GM12865 (cell line): ENCODE data around the gene PRRT1.

ENCODE experiments used
- DNase-seq: peaks from one replicate; pipeline ENCODE4 v3.0.0; 2010; ENCODE audit warnings: low read depth
- H3K4me3 ChIP-seq: 2 replicates; pipeline ENCODE4 v1.5.1; 2011; ENCODE audit warnings: mild to moderate bottlenecking, low read depth, low read length, control low read depth
- TF ChIP-seq, protein P1 (sequence below): IDR thresholded peaks from 2 replicates; pipeline ENCODE4 v1.5.1; 2011; ENCODE audit warnings: low read length, control low read depth, low read depth, inconsistent platforms; ENCODE audit not compliant: insufficient read depth; ENCODE audit errors: missing control alignments

Gene PRRT1

GRCh38 chr6:32111424-32112066 lies 40.2 kb downstream of the PRRT1 start:
- no peak overlapping the region for H3K4me3 ChIP-seq
- no peak for DNase-seq
- TF ChIP-seq, protein P1, sequence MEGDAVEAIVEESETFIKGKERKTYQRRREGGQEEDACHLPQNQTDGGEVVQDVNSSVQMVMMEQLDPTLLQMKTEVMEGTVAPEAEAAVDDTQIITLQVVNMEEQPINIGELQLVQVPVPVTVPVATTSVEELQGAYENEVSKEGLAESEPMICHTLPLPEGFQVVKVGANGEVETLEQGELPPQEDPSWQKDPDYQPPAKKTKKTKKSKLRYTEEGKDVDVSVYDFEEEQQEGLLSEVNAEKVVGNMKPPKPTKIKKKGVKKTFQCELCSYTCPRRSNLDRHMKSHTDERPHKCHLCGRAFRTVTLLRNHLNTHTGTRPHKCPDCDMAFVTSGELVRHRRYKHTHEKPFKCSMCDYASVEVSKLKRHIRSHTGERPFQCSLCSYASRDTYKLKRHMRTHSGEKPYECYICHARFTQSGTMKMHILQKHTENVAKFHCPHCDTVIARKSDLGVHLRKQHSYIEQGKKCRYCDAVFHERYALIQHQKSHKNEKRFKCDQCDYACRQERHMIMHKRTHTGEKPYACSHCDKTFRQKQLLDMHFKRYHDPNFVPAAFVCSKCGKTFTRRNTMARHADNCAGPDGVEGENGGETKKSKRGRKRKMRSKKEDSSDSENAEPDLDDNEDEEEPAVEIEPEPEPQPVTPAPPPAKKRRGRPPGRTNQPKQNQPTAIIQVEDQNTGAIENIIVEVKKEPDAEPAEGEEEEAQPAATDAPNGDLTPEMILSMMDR = no peak

- H3K4me3 ChIP-seq = no peak overlapping the region
- DNase-seq = no peak
- TF ChIP-seq, protein P1 = no peak
Measured at GRCh38 chr6:32110632-32111031, 41.1 kb downstream of the PRRT1 start.

GRCh38 chr6:32109765-32110160 lies 42.0 kb downstream of the PRRT1 start:
- H3K4me3 ChIP-seq = no peak overlapping the region
- TF ChIP-seq, protein P1 = no peak
- DNase-seq = no peak

- TF ChIP-seq, protein P1 = no peak
- DNase-seq = no peak
- no peak within 1 kb of the TSS for H3K4me3 ChIP-seq
Measured at GRCh38 chr6:32109114-32109764, 42.5 kb downstream of the PRRT1 start, which contains the start of gene TNXB. TSS of gene TNXB (minus strand) at chr6:32109338. CDS start at chr6:32098198, 11,140 bp downstream.

- TF ChIP-seq, protein P1 = no peak
- DNase-seq = no peak
- no peak overlapping the region for H3K4me3 ChIP-seq
Measured at GRCh38 chr6:32108727-32109113, 43.0 kb downstream of the PRRT1 start.

DNA sequence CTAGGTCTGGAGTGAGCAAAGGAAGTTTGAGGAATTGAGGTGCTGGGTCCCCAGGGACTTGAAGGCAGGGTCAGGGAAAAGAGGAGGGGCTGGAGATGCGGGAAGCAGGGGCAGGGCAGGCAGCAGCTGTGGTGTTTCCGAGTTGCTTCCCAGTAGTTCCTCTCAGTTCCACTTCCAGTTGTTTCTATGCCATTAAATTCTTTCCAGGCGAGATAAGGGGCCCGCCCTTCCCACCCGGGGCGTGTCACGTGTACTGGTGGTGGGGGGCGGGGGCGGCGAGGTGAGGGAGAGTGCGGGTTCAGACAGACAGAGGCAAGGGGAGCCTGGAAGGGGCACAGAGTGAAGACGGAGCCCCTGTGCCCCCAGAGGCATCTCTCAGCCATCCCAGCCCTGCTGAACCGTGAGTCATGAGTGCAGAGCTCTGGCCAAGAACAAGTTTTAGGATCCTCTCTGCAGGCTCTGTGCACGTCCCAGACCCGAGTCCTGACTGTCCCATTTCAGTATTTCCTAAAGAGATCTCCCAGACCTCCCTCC lies 43.6 kb downstream of the PRRT1 start:
- DNase-seq = no peak
- no peak overlapping the region for H3K4me3 ChIP-seq
- TF ChIP-seq, protein P1 = no peak
